Measurements from ENCODE around the gene VTCN1.

Gene VTCN1

GRCh38 chr1:117169871-117170596, 40.7 kb downstream of the VTCN1 start:
- ChIA-PET CTCF (no interaction called here), POLR2A (no interaction called here)
- no peak for TF ChIP-seq ZNF24 (tag by site-specific recombination; IDR thresholded peaks at IDR 0.05)
- no peak for TF ChIP-seq ZNF362 (tag by site-specific recombination; IDR thresholded peaks at IDR 0.05)
- TF ChIP-seq ZNF433 (tag by site-specific recombination; IDR thresholded peaks at IDR 0.05; ENCODE audit: low read depth): no peak
- no peak for TF ChIP-seq ZNF423 (tag by site-specific recombination; IDR thresholded peaks at IDR 0.05)
- TF ChIP-seq ZNF155 (tag by site-specific recombination; IDR thresholded peaks at IDR 0.05): no peak
- TF ChIP-seq CTCF (tag by site-specific recombination; IDR thresholded peaks at IDR 0.05): no peak
- no peak for TF ChIP-seq REST (tag by site-specific recombination; IDR thresholded peaks at IDR 0.05)
- no peak for TF ChIP-seq ZNF692 (tag by site-specific recombination; IDR thresholded peaks at IDR 0.05)
- no peak for TF ChIP-seq ZIC2 (tag by site-specific recombination; IDR thresholded peaks at IDR 0.05)
- TF ChIP-seq MYNN (tag by site-specific recombination; IDR thresholded peaks at IDR 0.05; ENCODE audit: borderline replicate concordance): no peak
- TF ChIP-seq ZNF777 (tag by site-specific recombination; IDR thresholded peaks at IDR 0.05; ENCODE audit: borderline replicate concordance): no peak
- TF ChIP-seq ZNF514 (tag by site-specific recombination; IDR thresholded peaks at IDR 0.05): no peak
- Histone ChIP-seq H3K4me1 (ENCODE audit: control insufficient read depth, insufficient read depth, low read length) (no peaks in the 10 kb centered on the region), H3K9me3 (ENCODE audit: control insufficient read depth, insufficient read depth, low read depth, low read length) (no peaks in the 10 kb centered on the region), H3K27ac (ENCODE audit: extremely low read depth, low read depth, low read length) (no peak overlapping the region), H3K36me3 (ENCODE audit: control insufficient read depth in 2 of 2, insufficient read depth in 1 of 2, low read length in 2 of 2) (no peaks in the 10 kb centered on the region), H3K4me3 (ENCODE audit: low read depth, low read length) (no peak overlapping the region)

- Histone ChIP-seq H3K36me3 (ENCODE audit: control insufficient read depth in 2 of 2, insufficient read depth in 1 of 2, low read length in 2 of 2) (no peaks in the 10 kb centered on the region), H3K4me1 (ENCODE audit: control insufficient read depth, insufficient read depth, low read length) (no peaks in the 10 kb centered on the region), H3K9me3 (ENCODE audit: control insufficient read depth, insufficient read depth, low read depth, low read length) (no peaks in the 10 kb centered on the region), H3K27ac (ENCODE audit: extremely low read depth, low read depth, low read length) (no peak overlapping the region), H3K4me3 (ENCODE audit: low read depth, low read length) (no peak overlapping the region)
- TF ChIP-seq GLI4 (tag by site-specific recombination; IDR thresholded peaks at IDR 0.05): no peak
- no peak for TF ChIP-seq SETDB1 (IDR thresholded peaks at IDR 0.05; ENCODE audit: insufficient read length, low read length)
- TF ChIP-seq ZNF184 (tag by site-specific recombination; IDR thresholded peaks at IDR 0.05): peak; percentile 67; the same call in 1 of the 2 replicates
- no peak for TF ChIP-seq ZBTB6 (tag by site-specific recombination; IDR thresholded peaks at IDR 0.05)
- TF ChIP-seq ZNF791 (tag by site-specific recombination; IDR thresholded peaks at IDR 0.05): no peak
- TF ChIP-seq MZF1 (tag by site-specific recombination; IDR thresholded peaks at IDR 0.05; ENCODE audit: borderline replicate concordance): no peak
- no peak for TF ChIP-seq ZNF544 (tag by site-specific recombination; IDR thresholded peaks at IDR 0.05)
- no peak for TF ChIP-seq ZNF660 (tag by site-specific recombination; IDR thresholded peaks at IDR 0.05)
- CTCF ChIA-PET: interaction anchor here (0.6 to 1.1 kb wide), 4 partner anchors 14 to 114 kb away, joined by 3 to 5 read pairs (median 5); no protein-coding TSS in a partner anchor
- POLR2A ChIA-PET: no interaction called here
Observed at GRCh38 chr1:117167402-117167801, 43.3 kb downstream of the VTCN1 start.
